K562 (cell line): ENCODE measurements around the gene ZNF382. TPM values are rescaled to one million over a fixed set of nuclear protein-coding genes. Genes with fewer than 3 reads are reported as not detected.

Source experiments
- ATAC-seq: fragments of 200-7000 bp; cut with Tn5 transposase; 3 replicates; pipeline ENCODE4 v1.9.1; 2020; ENCODE audit warnings: moderate library complexity
- Bru-seq: library from RNA; stranded (reverse); fragments of 400-500 nt; gene quantifications from one replicate; lab custom pipeline; 2021; lab: Mats Ljungman, UMichigan
- BruChase-seq, 2 experiments: library from RNA; stranded (reverse); fragments of 400-500 nt; gene quantifications; one replicate each; lab custom pipeline; 2021; lab: Mats Ljungman, UMichigan
- BruUV-seq: library from RNA; stranded (reverse); fragments of 400-500 nt; replicated peaks from 2 replicates; lab custom pipeline; 2021; lab: Mats Ljungman, UMichigan
- CTCF ChIA-PET: fragments of 300-600 bp; formaldehyde crosslinking; extraction: SDS; loops from one replicate; lab custom pipeline; 2021; ENCODE audit warnings: low intra/inter-chr PET ratio; lab: Yijun Ruan, JAX
- POLR2A ChIA-PET: fragments of 300-600, 350-650 bp; sonication (Branson Sonifier 250); formaldehyde crosslinking; extraction: SDS; loops from one replicate; lab custom pipeline; 2021; ENCODE audit warnings: antibody characterized with exemption, inconsistent platforms; lab: Yijun Ruan, JAX
- DNase-seq, 4 experiments: peaks; one replicate each; pipeline versions ENCODE4 v3.0.0 to v3.0.0-alpha.2; 2011 to 2018; ENCODE audit warnings: low spot score in 3 of 4, mixed read lengths in 3 of 4; ENCODE audit errors: extremely low read depth in 1 of 4
- FAIRE-seq: peaks from 2 replicates; lab custom pipeline; 2011; peaks lifted over from hg19 to GRCh38; lab: Jason Lieb, UNC
- H2AFZ ChIP-seq: 2 replicates; pipeline ENCODE4 v1.6.0; 2011; ENCODE audit warnings: low read depth, low read length, control low read depth, inconsistent platforms
- H3K27ac ChIP-seq: fragments of 200-600 bp; 3 replicates; pipeline ENCODE4 v1.8.0; 2011; ENCODE audit warnings: low read depth, mild to moderate bottlenecking, control low read depth, inconsistent platforms, low read length, moderate library complexity, mixed read lengths; ENCODE audit errors: extremely low read depth
- H3K27me3 ChIP-seq, 2 experiments: fragments of 300-600 bp in 1 of 2; 2 replicates in 1 of 2; 3 replicates in 1 of 2; pipeline versions ENCODE4 v1.6.0 to v1.8.0; 2011; ENCODE audit warnings: inconsistent platforms in 2 of 2, low read length in 2 of 2, mild to moderate bottlenecking in 1 of 2, mixed read lengths in 1 of 2, moderate library complexity in 1 of 2; ENCODE audit not compliant: control insufficient read depth in 2 of 2, insufficient read depth in 2 of 2
- H3K36me3 ChIP-seq: fragments of 300-600 bp; 3 replicates; pipeline ENCODE4 v1.8.0; 2011; ENCODE audit warnings: mild to moderate bottlenecking, low read length, inconsistent platforms; ENCODE audit not compliant: control insufficient read depth, insufficient read depth
- H3K4me1 ChIP-seq, 2 experiments: fragments of 200-600 bp in 1 of 2; replicated peaks in 1 of 2; 2 replicates in 1 of 2; 3 replicates in 1 of 2; pipeline versions ENCODE4 v1.5.1 to v1.8.0; 2011; ENCODE audit warnings: inconsistent platforms in 2 of 2, low read length in 2 of 2, mild to moderate bottlenecking in 1 of 2, mixed read lengths in 1 of 2, moderate library complexity in 1 of 2; ENCODE audit not compliant: control insufficient read depth in 2 of 2, insufficient read depth in 2 of 2
- H3K4me2 ChIP-seq: 2 replicates; pipeline ENCODE4 v1.6.1; 2011; ENCODE audit warnings: low read length, control low read depth, inconsistent platforms, mixed read lengths; ENCODE audit not compliant: insufficient read depth
- H3K4me3 ChIP-seq: fragments of 200-600 bp; sonication (generic), shearing (Covaris generic); 2 replicates; pipeline ENCODE4 v1.5.1; 2016; ENCODE audit warnings: control low read depth, inconsistent platforms
- H3K79me2 ChIP-seq: fragments of 200-600 bp; 3 replicates; pipeline ENCODE4 v1.8.0; 2011; ENCODE audit warnings: low read length, inconsistent platforms; ENCODE audit not compliant: control insufficient read depth, insufficient read depth
- H3K9ac ChIP-seq, 2 experiments: 2 replicates each; pipeline versions ENCODE4 v1.6.0 to v1.6.1; 2011; ENCODE audit warnings: low read depth in 2 of 2, low read length in 2 of 2, control low read depth in 1 of 2, inconsistent platforms in 1 of 2, mild to moderate bottlenecking in 1 of 2, mixed read lengths in 1 of 2; ENCODE audit not compliant: insufficient read depth in 1 of 2
- H3K9me1 ChIP-seq: one replicate; pipeline ENCODE4 v1.6.0; 2011; ENCODE audit warnings: inconsistent platforms, mild to moderate bottlenecking, low read length, moderate library complexity; ENCODE audit not compliant: control insufficient read depth, insufficient read depth
- H3K9me3 ChIP-seq: replicated peaks from 2 replicates; pipeline ENCODE4 v1.5.1; 2011; ENCODE audit warnings: low read depth, low read length, inconsistent platforms; ENCODE audit not compliant: control insufficient read depth, insufficient read depth
- H4K20me1 ChIP-seq: replicated peaks from 2 replicates; pipeline ENCODE4 v1.6.1; 2011; ENCODE audit warnings: low read length, inconsistent platforms, mixed read lengths; ENCODE audit not compliant: control insufficient read depth, insufficient read depth
- CBFA2T3 ChIP-seq: fragments of 450-650 bp; IDR thresholded peaks from 2 replicates; pipeline ENCODE4 v1.6.1; 2017
- CGGBP1 ChIP-seq: fragments of 250-450 bp; sonication (Bioruptor Pico); IDR thresholded peaks from 2 replicates; pipeline ENCODE4 v1.9.0; 2021; ENCODE audit warnings: mild to moderate bottlenecking
- CTCF ChIP-seq, 3 experiments: IDR thresholded peaks in 2 of 3; conservative IDR thresholded peaks in 1 of 3; 2 replicates each; pipeline ENCODE4 v1.5.1; 2011 to 2012; ENCODE audit warnings: low read length in 3 of 3, mild to moderate bottlenecking in 3 of 3, control low read depth in 2 of 3, improper control_type of control experiment in 1 of 3, inconsistent platforms in 1 of 3, low read depth in 1 of 3, mixed read lengths in 1 of 3, moderate library complexity in 1 of 3; ENCODE audit not compliant: insufficient read depth in 2 of 3
- EP300 ChIP-seq: IDR thresholded peaks from 2 replicates; pipeline ENCODE4 v1.6.1; 2012; ENCODE audit warnings: low read length, improper control_type of control experiment
- MNT ChIP-seq, 2 experiments: fragments of 450-650 bp; conservative IDR thresholded peaks; 2 replicates each; pipeline ENCODE4 v1.6.1; 2017; ENCODE audit warnings: mild to moderate bottlenecking in 2 of 2, moderate library complexity in 2 of 2
- MYC ChIP-seq, 2 experiments: fragments of 250-450 bp in 1 of 2; sonication (Bioruptor Pico) in 1 of 2; IDR thresholded peaks; 2 replicates each; pipeline versions ENCODE4 v1.5.1 to v1.6.1; 2012 to 2021; ENCODE audit warnings: low read depth in 2 of 2, borderline replicate concordance in 1 of 2, improper control_type of control experiment in 1 of 2, low read length in 1 of 2, mild to moderate bottlenecking in 1 of 2, moderate library complexity in 1 of 2
- PBX2 ChIP-seq, 2 experiments: IDR thresholded peaks in 1 of 2; conservative IDR thresholded peaks in 1 of 2; 2 replicates each; pipeline ENCODE4 v1.6.1; 2016; ENCODE audit warnings: low read depth in 2 of 2, mild to moderate bottlenecking in 1 of 2, missing compliant biosample characterization in 1 of 2, missing genetic modification characterization in 1 of 2, moderate library complexity in 1 of 2
- ZNF316 ChIP-seq: fragments of 450-650 bp; IDR thresholded peaks from 2 replicates; pipeline ENCODE4 v1.6.1; 2016
- WGBS: fragments of 100-300 bp; shearing (Covaris generic); methylation state at CpG from one replicate; pipeline ENCODE4 v1.1.6; 2016; ENCODE audit warnings: low coverage, mixed read lengths; ENCODE audit not compliant: insufficient coverage; ENCODE audit errors: missing lambda C conversion rate; 5-methylcytosine and 5-hydroxymethylcytosine counted together
- in situ Hi-C: fragments of 300-500 bp; cut with MboI; formaldehyde crosslinking; loops from 4 replicates; pipeline ENCODE4 v1.15.0; 2018; ENCODE audit warnings: inconsistent platforms, mixed read lengths
- intact Hi-C: fragments of 100-400 bp; cut with micrococcal nuclease; formaldehyde crosslinking; loops from 2 replicates; pipeline ENCODE4 v1.14.2; 2022
- long read RNA-seq, 3 experiments: library from polyadenylated mRNA in 2 of 3; library from RNA in 1 of 3; unstranded in 2 of 3; stranded (forward) in 1 of 3; transcript quantifications; one replicate each; pipeline ENCODE4 v2.0.0, GENCODE V29; 2019 to 2022
- polyA minus RNA-seq, 3 experiments: library from RNA; depleted of rRNA, polyadenylated mRNA; stranded (reverse); fragments of >200 nt; gene quantifications; 2 replicates each; pipeline ENCODE4 v1.2.3, GENCODE V29; 2011
- polyA plus RNA-seq, 8 experiments: library from polyadenylated mRNA; depleted of rRNA in 4 of 8; stranded (reverse) in 5 of 8; unstranded in 3 of 8; fragments of >200 nt; fragmentation: Nextera tagmentation in 2 of 8; fragmentation: Illumina TruSeq in 1 of 8; extraction: Ambion mirVana in 2 of 8; extraction: Trizol in 1 of 8; gene quantifications; 2 replicates each; pipeline versions ENCODE4 v1.2.1 to v1.2.3, GENCODE V29; 2011 to 2014; ENCODE audit warnings: inconsistent platforms in 1 of 8, missing spikeins in 1 of 8
- total RNA-seq, 7 experiments: library from RNA; depleted of rRNA in 6 of 7; stranded (reverse); fragments of >200 nt in 6 of 7; fragmentation: Illumina TruSeq in 2 of 7; extraction: Trizol in 2 of 7; gene quantifications; 2 replicates each; pipeline versions ENCODE4 v1.2.1 to v1.2.3, GENCODE V29; 2011 to 2021; ENCODE audit warnings: low replicate concordance in 1 of 7

The ZNF382 gene
- total RNA-seq (2011; cell fraction: chromatin; rRNA removed; ENCODE audit: low replicate concordance): 0.76 and 0.93 TPM in 2 replicates
- 0.53 and 0.67 TPM in 2 replicates for total RNA-seq (2011; cell fraction: nucleolus; rRNA removed)
- total RNA-seq (2011; cell fraction: nucleoplasm; rRNA removed): 0.88 and 1.1 TPM in 2 replicates
- total RNA-seq (2014; rRNA removed): 0.27 TPM in 1 of 2 replicates, not detected in the other
- total RNA-seq (2014; rRNA removed; fragmentation: Illumina TruSeq; extraction: Trizol): 0.06 and 0.22 TPM in 2 replicates
- 0.08 TPM in 1 of 2 replicates, not detected in the other for total RNA-seq (2015; rRNA removed; fragmentation: Illumina TruSeq; extraction: Trizol)
- 0.18 TPM in 1 of 2 replicates, not detected in the other for total RNA-seq (2021)
- polyA plus RNA-seq (2011; rRNA removed): 0.10 and 0.14 TPM in 2 replicates
- 0.15 TPM in 1 of 2 replicates, not detected in the other for polyA plus RNA-seq (2011; cell fraction: cytosol; rRNA removed)
- polyA plus RNA-seq (2011; cell fraction: nucleus; rRNA removed): 0.20 and 0.31 TPM in 2 replicates
- polyA plus RNA-seq (2012): 0.22 TPM in 1 of 2 replicates, not detected in the other
- polyA plus RNA-seq (2014; fragmentation: Illumina TruSeq; extraction: Trizol): not detected in 2 replicates
- polyA plus RNA-seq (2014; fragmentation: Nextera tagmentation; extraction: Ambion mirVana): under 1 TPM in 1 of 2 experiments, not detected in 1; 0.04 TPM
- polyA plus RNA-seq (2014; rRNA removed): 0.96 TPM in 1 of 2 replicates, not detected in the other
- polyA minus RNA-seq (2011; rRNA and poly(A)+ RNA removed): 0.49 and 0.57 TPM in 2 replicates
- polyA minus RNA-seq (2011; cell fraction: cytosol; rRNA and poly(A)+ RNA removed): not detected in 2 replicates
- polyA minus RNA-seq (2011; cell fraction: nucleus; rRNA and poly(A)+ RNA removed): 0.13 and 0.67 TPM in 2 replicates
- Bru-seq, nascent RNA: percentile 19 among the genes with signal in this experiment
- BruChase-seq, experiment 1, labeled RNA remaining after a 2-hour chase: percentile 36 among the genes with signal in this experiment
- BruChase-seq, experiment 2, labeled RNA remaining after a 6-hour chase: percentile 35 among the genes with signal in this experiment
- long read RNA-seq, experiment 1: 0 reads
- long read RNA-seq, experiment 2: 0 reads
- long read RNA-seq, experiment 3: 0 reads

GRCh38 chr19:36605101-36605876 lies at the start of gene ZNF382:
Gene ZNF382, plus strand, starts transcription at chr19:36605313. Its CDS starts 4,602 bp downstream, at chr19:36609915.
- Histone ChIP-seq H3K9me3 (no peaks in the 10 kb centered on the region), H3K4me3 (no peak within 1 kb of the TSS), H3K9ac (no peak within 1 kb of the TSS), H3K27ac (no peak within 1 kb of the TSS), H3K4me2 (no peak within 1 kb of the TSS), H3K79me2 (no peaks in the 10 kb centered on the region), H3K4me1 (no peaks in the 10 kb centered on the region), H4K20me1 (no peaks in the 10 kb centered on the region), H3K36me3 (no peaks in the 10 kb centered on the region), H3K27me3 (no peaks in the 10 kb centered on the region), H2AFZ (no peak within 1 kb of the TSS), H3K9me1 (no peaks in the 10 kb centered on the region)
- DNase-seq: no peak
- no peak for FAIRE-seq
- BruUV-seq: no TSS peak
- no peak for ATAC-seq
- 34% methylated on average over 39 of the region's 73 CpGs for WGBS
- ChIA-PET CTCF (no interaction called here), POLR2A (no interaction called here)
- in situ Hi-C loops (no loop called here), intact Hi-C loops (no loop called here)
- TF ChIP-seq CTCF (IDR thresholded peaks at IDR 0.05 in 2 of 3, conservative IDR thresholded peaks at IDR 0.05 in 1 of 3; ENCODE audit: insufficient read depth in 2 of 3, low read depth in 1 of 3, low read length in 3 of 3) (no peak), CBFA2T3 (no peak), PBX2 (CRISPR knock-in tag; IDR thresholded peaks at IDR 0.05; ENCODE audit: low read depth) (no peak), PBX2 (tag; conservative IDR thresholded peaks at IDR 0.05; ENCODE audit: low read depth) (no peak), MYC (IDR thresholded peaks at IDR 0.05; ENCODE audit: low read depth, low read length) (no peak), MYC (CRISPR knock-in tag; IDR thresholded peaks at IDR 0.05; ENCODE audit: borderline replicate concordance, low read depth) (no peak), MNT (conservative IDR thresholded peaks at IDR 0.05) (no peak), ZNF316 (no peak), EP300 (no peak), CGGBP1 (no peak)
